Measurements from ENCODE around the gene EYA4.

GRCh38 chr6:133368664-133369063, 127.5 kb downstream of the EYA4 start:
- TF ChIP-seq, protein P1, sequence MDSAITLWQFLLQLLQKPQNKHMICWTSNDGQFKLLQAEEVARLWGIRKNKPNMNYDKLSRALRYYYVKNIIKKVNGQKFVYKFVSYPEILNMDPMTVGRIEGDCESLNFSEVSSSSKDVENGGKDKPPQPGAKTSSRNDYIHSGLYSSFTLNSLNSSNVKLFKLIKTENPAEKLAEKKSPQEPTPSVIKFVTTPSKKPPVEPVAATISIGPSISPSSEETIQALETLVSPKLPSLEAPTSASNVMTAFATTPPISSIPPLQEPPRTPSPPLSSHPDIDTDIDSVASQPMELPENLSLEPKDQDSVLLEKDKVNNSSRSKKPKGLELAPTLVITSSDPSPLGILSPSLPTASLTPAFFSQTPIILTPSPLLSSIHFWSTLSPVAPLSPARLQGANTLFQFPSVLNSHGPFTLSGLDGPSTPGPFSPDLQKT (IDR thresholded peaks at IDR 0.05; ENCODE audit: borderline replicate concordance, low read depth, low read length) = no peak
- TF ChIP-seq TCF7L2 (IDR thresholded peaks at IDR 0.05; ENCODE audit: borderline replicate concordance, low read depth, low read length) (no peak), ZNF239 (tag by site-specific recombination; IDR thresholded peaks at IDR 0.05) (no peak), MZF1 (tag by site-specific recombination; IDR thresholded peaks at IDR 0.05; ENCODE audit: borderline replicate concordance) (peak; percentile 32; the same call in 1 of the 2 replicates), ZFP3 (tag by site-specific recombination; IDR thresholded peaks at IDR 0.05; ENCODE audit: low read depth) (no peak), ZNF133 (tag by site-specific recombination; IDR thresholded peaks at IDR 0.05) (no peak), YY1 (tag by site-specific recombination; IDR thresholded peaks at IDR 0.05) (no peak), ZNF785 (tag by site-specific recombination; IDR thresholded peaks at IDR 0.05) (no peak), ZNF670 (tag by site-specific recombination; IDR thresholded peaks at IDR 0.05; ENCODE audit: low read depth) (no peak), ZNF830 (tag by site-specific recombination; IDR thresholded peaks at IDR 0.05; ENCODE audit: low read depth) (no peak)
- TF ChIP-seq, protein P2, sequence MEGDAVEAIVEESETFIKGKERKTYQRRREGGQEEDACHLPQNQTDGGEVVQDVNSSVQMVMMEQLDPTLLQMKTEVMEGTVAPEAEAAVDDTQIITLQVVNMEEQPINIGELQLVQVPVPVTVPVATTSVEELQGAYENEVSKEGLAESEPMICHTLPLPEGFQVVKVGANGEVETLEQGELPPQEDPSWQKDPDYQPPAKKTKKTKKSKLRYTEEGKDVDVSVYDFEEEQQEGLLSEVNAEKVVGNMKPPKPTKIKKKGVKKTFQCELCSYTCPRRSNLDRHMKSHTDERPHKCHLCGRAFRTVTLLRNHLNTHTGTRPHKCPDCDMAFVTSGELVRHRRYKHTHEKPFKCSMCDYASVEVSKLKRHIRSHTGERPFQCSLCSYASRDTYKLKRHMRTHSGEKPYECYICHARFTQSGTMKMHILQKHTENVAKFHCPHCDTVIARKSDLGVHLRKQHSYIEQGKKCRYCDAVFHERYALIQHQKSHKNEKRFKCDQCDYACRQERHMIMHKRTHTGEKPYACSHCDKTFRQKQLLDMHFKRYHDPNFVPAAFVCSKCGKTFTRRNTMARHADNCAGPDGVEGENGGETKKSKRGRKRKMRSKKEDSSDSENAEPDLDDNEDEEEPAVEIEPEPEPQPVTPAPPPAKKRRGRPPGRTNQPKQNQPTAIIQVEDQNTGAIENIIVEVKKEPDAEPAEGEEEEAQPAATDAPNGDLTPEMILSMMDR (tag by site-specific recombination; IDR thresholded peaks at IDR 0.05) = peak; percentile 76
- TF ChIP-seq, protein P3, sequence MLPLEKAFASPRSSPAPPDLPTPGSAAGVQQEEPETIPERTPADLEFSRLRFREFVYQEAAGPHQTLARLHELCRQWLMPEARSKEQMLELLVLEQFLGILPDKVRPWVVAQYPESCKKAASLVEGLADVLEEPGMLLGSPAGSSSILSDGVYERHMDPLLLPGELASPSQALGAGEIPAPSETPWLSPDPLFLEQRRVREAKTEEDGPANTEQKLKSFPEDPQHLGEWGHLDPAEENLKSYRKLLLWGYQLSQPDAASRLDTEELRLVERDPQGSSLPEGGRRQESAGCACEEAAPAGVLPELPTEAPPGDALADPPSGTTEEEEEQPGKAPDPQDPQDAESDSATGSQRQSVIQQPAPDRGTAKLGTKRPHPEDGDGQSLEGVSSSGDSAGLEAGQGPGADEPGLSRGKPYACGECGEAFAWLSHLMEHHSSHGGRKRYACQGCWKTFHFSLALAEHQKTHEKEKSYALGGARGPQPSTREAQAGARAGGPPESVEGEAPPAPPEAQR (tag by site-specific recombination; IDR thresholded peaks at IDR 0.05) = no peak
- TF ChIP-seq, protein P4, sequence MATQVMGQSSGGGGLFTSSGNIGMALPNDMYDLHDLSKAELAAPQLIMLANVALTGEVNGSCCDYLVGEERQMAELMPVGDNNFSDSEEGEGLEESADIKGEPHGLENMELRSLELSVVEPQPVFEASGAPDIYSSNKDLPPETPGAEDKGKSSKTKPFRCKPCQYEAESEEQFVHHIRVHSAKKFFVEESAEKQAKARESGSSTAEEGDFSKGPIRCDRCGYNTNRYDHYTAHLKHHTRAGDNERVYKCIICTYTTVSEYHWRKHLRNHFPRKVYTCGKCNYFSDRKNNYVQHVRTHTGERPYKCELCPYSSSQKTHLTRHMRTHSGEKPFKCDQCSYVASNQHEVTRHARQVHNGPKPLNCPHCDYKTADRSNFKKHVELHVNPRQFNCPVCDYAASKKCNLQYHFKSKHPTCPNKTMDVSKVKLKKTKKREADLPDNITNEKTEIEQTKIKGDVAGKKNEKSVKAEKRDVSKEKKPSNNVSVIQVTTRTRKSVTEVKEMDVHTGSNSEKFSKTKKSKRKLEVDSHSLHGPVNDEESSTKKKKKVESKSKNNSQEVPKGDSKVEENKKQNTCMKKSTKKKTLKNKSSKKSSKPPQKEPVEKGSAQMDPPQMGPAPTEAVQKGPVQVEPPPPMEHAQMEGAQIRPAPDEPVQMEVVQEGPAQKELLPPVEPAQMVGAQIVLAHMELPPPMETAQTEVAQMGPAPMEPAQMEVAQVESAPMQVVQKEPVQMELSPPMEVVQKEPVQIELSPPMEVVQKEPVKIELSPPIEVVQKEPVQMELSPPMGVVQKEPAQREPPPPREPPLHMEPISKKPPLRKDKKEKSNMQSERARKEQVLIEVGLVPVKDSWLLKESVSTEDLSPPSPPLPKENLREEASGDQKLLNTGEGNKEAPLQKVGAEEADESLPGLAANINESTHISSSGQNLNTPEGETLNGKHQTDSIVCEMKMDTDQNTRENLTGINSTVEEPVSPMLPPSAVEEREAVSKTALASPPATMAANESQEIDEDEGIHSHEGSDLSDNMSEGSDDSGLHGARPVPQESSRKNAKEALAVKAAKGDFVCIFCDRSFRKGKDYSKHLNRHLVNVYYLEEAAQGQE (tag by site-specific recombination; IDR thresholded peaks at IDR 0.05) = peak; percentile 83
